B cell (primary cell): Measurements from ENCODE around the gene GSE1. TPM values are rescaled to one million over a fixed set of nuclear protein-coding genes. Genes with fewer than 3 reads are reported as not detected.

ENCODE experiments used
- ATAC-seq: fragments of 200-7000 bp; cut with Tn5 transposase; one replicate; pipeline ENCODE4 v1.10.0; 2021; ENCODE audit warnings: low read depth, mild to moderate bottlenecking, moderate number of reproducible peaks, moderate library complexity
- CTCF ChIA-PET: fragments of 350-600 bp; sonication (Branson Sonifier 250); formaldehyde crosslinking; loops from one replicate; lab custom pipeline; 2021; ENCODE audit warnings: antibody characterized with exemption, inconsistent platforms; lab: Charles Lee
- POLR2A ChIA-PET: fragments of 350-600 bp; sonication (Branson Sonifier 250); formaldehyde crosslinking; loops from one replicate; lab custom pipeline; 2021; ENCODE audit warnings: antibody characterized with exemption; lab: Charles Lee
- DNase-seq: peaks from one replicate; pipeline ENCODE4 v3.0.0; 2013
- H2AFZ ChIP-seq: 2 replicates; pipeline ENCODE4 v1.6.1; 2012; ENCODE audit warnings: mild to moderate bottlenecking, low read depth, low read length; ENCODE audit not compliant: insufficient read depth, poor library complexity, severe bottlenecking
- H3K27ac ChIP-seq, 2 donors: 1 replicate in 1 of 2; 2 replicates in 1 of 2; pipeline ENCODE4 v1.5.1; 2012 to 2013; ENCODE audit warnings: low read length in 2 of 2, mild to moderate bottlenecking in 2 of 2, moderate library complexity in 1 of 2
- H3K27me3 ChIP-seq, 4 experiments: fragments of 200-600 bp in 1 of 4; sonication (generic) in 1 of 4; replicated peaks in 1 of 4; 1 replicate in 2 of 4; 2 replicates in 2 of 4; pipeline versions ENCODE4 v1.6.1 to v1.7.0; 2013 to 2016; ENCODE audit warnings: low read length in 3 of 4, mild to moderate bottlenecking in 2 of 4, mixed read lengths in 1 of 4, moderate library complexity in 1 of 4; ENCODE audit not compliant: insufficient read depth in 4 of 4, control insufficient read depth in 3 of 4; ENCODE audit errors: control extremely low read depth in 1 of 4
- H3K36me3 ChIP-seq, 2 experiments: replicated peaks in 1 of 2; 1 replicate in 1 of 2; 2 replicates in 1 of 2; pipeline versions ENCODE4 v1.6.1 to v1.7.1; 2013; ENCODE audit warnings: low read length in 1 of 2; ENCODE audit not compliant: insufficient read depth in 2 of 2, control insufficient read depth in 1 of 2; ENCODE audit errors: control extremely low read depth in 1 of 2, extremely low read depth in 1 of 2
- H3K4me1 ChIP-seq, 2 donors: fragments of 200-600 bp in 1 of 2; sonication (generic) in 1 of 2; 1 replicate in 1 of 2; 2 replicates in 1 of 2; pipeline versions ENCODE4 v1.5.1 to v1.6.1; 2013 to 2017; ENCODE audit warnings: low read length in 2 of 2; ENCODE audit not compliant: control insufficient read depth in 2 of 2, insufficient read depth in 2 of 2
- H3K4me2 ChIP-seq: replicated peaks from 2 replicates; pipeline ENCODE3; 2012; ENCODE audit warnings: mild to moderate bottlenecking, low read depth, low read length; ENCODE audit not compliant: poor library complexity, severe bottlenecking
- H3K4me3 ChIP-seq, 5 experiments: fragments of 200-600 bp in 1 of 5; sonication (generic) in 1 of 5; 1 replicate in 3 of 5; 2 replicates in 2 of 5; pipeline versions ENCODE4 v1.5.1 to v1.7.0; 2011 to 2016; ENCODE audit warnings: low read length in 4 of 5, mild to moderate bottlenecking in 4 of 5, low read depth in 2 of 5, control low read depth in 1 of 5, moderate library complexity in 1 of 5; ENCODE audit not compliant: insufficient read depth in 1 of 5; ENCODE audit errors: control extremely low read depth in 1 of 5, extremely low read depth in 1 of 5
- H3K79me2 ChIP-seq: fragments of 200-600 bp; sonication (generic); one replicate; pipeline ENCODE4 v1.6.0; 2016; ENCODE audit warnings: low read length; ENCODE audit not compliant: control insufficient read depth, insufficient read depth
- H3K9ac ChIP-seq: fragments of 200-600 bp; sonication (generic); 2 replicates; pipeline ENCODE4 v1.6.1; 2017; ENCODE audit warnings: mild to moderate bottlenecking, low read length, moderate library complexity
- H3K9me3 ChIP-seq, 3 donors: one replicate each; pipeline versions ENCODE4 v1.6.1 to v1.7.1; 2013; ENCODE audit warnings: low read length in 2 of 3; ENCODE audit not compliant: control insufficient read depth in 2 of 3, insufficient read depth in 1 of 3; ENCODE audit errors: control extremely low read depth in 1 of 3
- H4K20me1 ChIP-seq: 2 replicates; pipeline ENCODE4 v1.6.0; 2012; ENCODE audit warnings: mild to moderate bottlenecking, low read length; ENCODE audit not compliant: insufficient read depth, control insufficient read depth, poor library complexity, severe bottlenecking
- H3K27ac Mint-ChIP-seq: one replicate; pipeline ENCODE4 v1.8.0; 2021; ENCODE audit warnings: mixed read lengths
- H3K27me3 Mint-ChIP-seq: one replicate; pipeline ENCODE4 v1.8.0; 2021; ENCODE audit warnings: mixed read lengths
- H3K4me1 Mint-ChIP-seq: one replicate; pipeline ENCODE4 v1.8.0; 2021; ENCODE audit warnings: mixed read lengths
- H3K4me3 Mint-ChIP-seq: one replicate; pipeline ENCODE4 v1.8.0; 2021; ENCODE audit warnings: mixed read lengths
- H3K9me3 Mint-ChIP-seq: one replicate; pipeline ENCODE4 v1.8.0; 2022; ENCODE audit warnings: mixed read lengths; ENCODE audit not compliant: insufficient read depth
- CTCF ChIP-seq: fragments of 200-600 bp; IDR thresholded peaks from one replicate; pipeline ENCODE4 v1.8.0; 2022; ENCODE audit warnings: antibody characterized with exemption, mild to moderate bottlenecking
- EZH2 ChIP-seq: IDR thresholded peaks from 2 replicates; pipeline ENCODE4 v1.6.1; 2012; ENCODE audit warnings: borderline replicate concordance, low read depth, mild to moderate bottlenecking, moderate library complexity, low read length; ENCODE audit not compliant: insufficient read depth, poor library complexity, severe bottlenecking
- WGBS: methylation state at CpG from one replicate; pipeline ENCODE4 v1.1.5; 2013; ENCODE audit warnings: missing lambda C conversion rate; ENCODE audit not compliant: insufficient coverage; 5-methylcytosine and 5-hydroxymethylcytosine counted together
- intact Hi-C: fragments of 100-400 bp; cut with micrococcal nuclease; formaldehyde crosslinking; loops from one replicate; pipeline ENCODE4 v1.10.0; 2022
- polyA plus RNA-seq: library from polyadenylated mRNA; depleted of rRNA; stranded (reverse); fragments of >200 nt; gene quantifications from 2 replicates; pipeline ENCODE4 v1.2.3, GENCODE V29; 2012
- total RNA-seq, 2 donors: library from RNA; stranded (reverse); fragments of 120-200 nt in 1 of 2; gene quantifications; 1 replicate in 1 of 2; 2 replicates in 1 of 2; pipeline versions ENCODE4 v1.2.3 to v1.2.4, GENCODE V29; 2013 to 2022

Gene GSE1
- total and polyA plus RNA-seq, 2 donors (not counting 1 experiment from before 2014, with no cell fraction given), result 57.3 to 76.1 TPM

- H3K36me3 ChIP-seq, result peaks cover 0 to 36% of the 10 kb centered on the region in 2 experiments
- H3K4me1 ChIP-seq, result peaks cover 11 to 14% of the 10 kb centered on the region in 2 donors
- intact Hi-C loops, result no loop called here
- no peaks in the 10 kb centered on the region for H3K27me3 Mint-ChIP-seq
- no peak overlapping the region for H3K27ac Mint-ChIP-seq
- no peaks in the 10 kb centered on the region for H3K27me3 ChIP-seq
- no peak overlapping the region for H2AFZ ChIP-seq
- no peaks in the 10 kb centered on the region for H3K9me3 Mint-ChIP-seq
- H3K4me3 Mint-ChIP-seq, result no peak overlapping the region
- H3K9me3 ChIP-seq, result no peaks in the 10 kb centered on the region
- peaks cover 18% of the 10 kb centered on the region for H3K4me1 Mint-ChIP-seq
- H3K9ac ChIP-seq, result no peak overlapping the region
- 96% methylated on average over 6 of the region's 6 CpGs for WGBS
- DNase-seq (no peak), ATAC-seq (no peak)
- POLR2A ChIA-PET, result no interaction called here
- no peaks in the 10 kb centered on the region for H4K20me1 ChIP-seq
- no peak overlapping the region for H3K4me3 ChIP-seq
- CTCF ChIA-PET, result interaction anchor here (1.6 to 9.6 kb wide), 4 partner anchors 20 to 83 kb away, joined by 3 to 61 read pairs (median 30); no protein-coding TSS in a partner anchor
- H3K27ac ChIP-seq, result no peak overlapping the region
- H3K4me2 ChIP-seq, result no peak overlapping the region
- TF ChIP-seq CTCF (no peak), EZH2 (no peak)
- peaks cover under 1% of the 10 kb centered on the region for H3K79me2 ChIP-seq
Observed at GRCh38 chr16:85677383-85677967, 64.4 kb downstream of the GSE1 start.

GRCh38 chr16:85678016-85678415, 64.9 kb downstream of the GSE1 start:
- H4K20me1 ChIP-seq, result no peaks in the 10 kb centered on the region
- intact Hi-C loops, result no loop called here
- no peak overlapping the region for H3K4me3 ChIP-seq
- Mint-ChIP-seq H3K27ac (no peak overlapping the region), H3K9me3 (no peaks in the 10 kb centered on the region), H3K27me3 (no peaks in the 10 kb centered on the region), H3K4me3 (no peak overlapping the region), H3K4me1 (peaks cover 18% of the 10 kb centered on the region)
- no peak overlapping the region for H2AFZ ChIP-seq
- no peak for DNase-seq
- no peak overlapping the region for H3K4me2 ChIP-seq
- no peak for TF ChIP-seq EZH2
- TF ChIP-seq CTCF, result no peak
- H3K9ac ChIP-seq, result no peak overlapping the region
- H3K79me2 ChIP-seq, result peaks cover 6% of the 10 kb centered on the region
- ChIA-PET CTCF (interaction anchor here (1.5 to 9.6 kb wide), 5 partner anchors 20 to 83 kb away, joined by 3 to 61 read pairs (median 7); no protein-coding TSS in a partner anchor), POLR2A (no interaction called here)
- no peak for ATAC-seq
- no peaks in the 10 kb centered on the region for H3K9me3 ChIP-seq
- H3K27ac ChIP-seq, result no peak overlapping the region
- 100% methylated on average over 4 of the region's 8 CpGs for WGBS
- peaks cover 11 to 14% of the 10 kb centered on the region in 2 donors for H3K4me1 ChIP-seq
- peaks cover 0 to 31% of the 10 kb centered on the region in 2 experiments for H3K36me3 ChIP-seq
- H3K27me3 ChIP-seq, result no peaks in the 10 kb centered on the region
